ENCODE data around the gene DSCAM.

The DSCAM gene

DNA sequence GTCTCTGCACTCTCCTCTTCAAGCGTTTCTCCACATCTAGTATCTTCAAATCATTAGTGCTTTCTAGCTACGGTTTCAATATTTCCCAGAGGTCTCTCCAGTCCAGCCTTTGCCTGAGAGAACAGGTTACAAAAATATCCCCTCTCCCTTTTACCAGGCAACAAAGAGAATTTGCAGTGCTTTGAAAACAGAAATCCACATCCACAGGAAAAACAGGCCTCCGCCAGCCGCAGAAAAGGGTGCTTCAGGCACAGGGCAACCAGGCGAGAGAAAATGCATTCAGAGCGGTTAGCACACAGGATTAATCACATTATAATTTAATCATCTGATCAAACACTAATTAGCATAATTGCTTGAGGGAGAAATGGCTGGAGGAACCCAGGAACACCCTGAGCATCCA is 13.8 kb downstream of the DSCAM start:
- no peak for TF ChIP-seq SIN3A (IDR thresholded peaks at IDR 0.05; ENCODE audit: borderline replicate concordance, insufficient read depth, low read length)
- TF ChIP-seq POLR2AphosphoS5 (IDR thresholded peaks at IDR 0.05; ENCODE audit: low read depth, low read length) = no peak
- no peak for TF ChIP-seq FOXP2 (optimal IDR thresholded peaks at IDR 0.05; ENCODE audit: borderline replicate concordance, extremely low read depth, extremely low read length, insufficient read depth)
- TF ChIP-seq TAF1 (IDR thresholded peaks at IDR 0.05; ENCODE audit: borderline replicate concordance, insufficient read depth, low read length) = no peak
- TF ChIP-seq, protein P1, sequence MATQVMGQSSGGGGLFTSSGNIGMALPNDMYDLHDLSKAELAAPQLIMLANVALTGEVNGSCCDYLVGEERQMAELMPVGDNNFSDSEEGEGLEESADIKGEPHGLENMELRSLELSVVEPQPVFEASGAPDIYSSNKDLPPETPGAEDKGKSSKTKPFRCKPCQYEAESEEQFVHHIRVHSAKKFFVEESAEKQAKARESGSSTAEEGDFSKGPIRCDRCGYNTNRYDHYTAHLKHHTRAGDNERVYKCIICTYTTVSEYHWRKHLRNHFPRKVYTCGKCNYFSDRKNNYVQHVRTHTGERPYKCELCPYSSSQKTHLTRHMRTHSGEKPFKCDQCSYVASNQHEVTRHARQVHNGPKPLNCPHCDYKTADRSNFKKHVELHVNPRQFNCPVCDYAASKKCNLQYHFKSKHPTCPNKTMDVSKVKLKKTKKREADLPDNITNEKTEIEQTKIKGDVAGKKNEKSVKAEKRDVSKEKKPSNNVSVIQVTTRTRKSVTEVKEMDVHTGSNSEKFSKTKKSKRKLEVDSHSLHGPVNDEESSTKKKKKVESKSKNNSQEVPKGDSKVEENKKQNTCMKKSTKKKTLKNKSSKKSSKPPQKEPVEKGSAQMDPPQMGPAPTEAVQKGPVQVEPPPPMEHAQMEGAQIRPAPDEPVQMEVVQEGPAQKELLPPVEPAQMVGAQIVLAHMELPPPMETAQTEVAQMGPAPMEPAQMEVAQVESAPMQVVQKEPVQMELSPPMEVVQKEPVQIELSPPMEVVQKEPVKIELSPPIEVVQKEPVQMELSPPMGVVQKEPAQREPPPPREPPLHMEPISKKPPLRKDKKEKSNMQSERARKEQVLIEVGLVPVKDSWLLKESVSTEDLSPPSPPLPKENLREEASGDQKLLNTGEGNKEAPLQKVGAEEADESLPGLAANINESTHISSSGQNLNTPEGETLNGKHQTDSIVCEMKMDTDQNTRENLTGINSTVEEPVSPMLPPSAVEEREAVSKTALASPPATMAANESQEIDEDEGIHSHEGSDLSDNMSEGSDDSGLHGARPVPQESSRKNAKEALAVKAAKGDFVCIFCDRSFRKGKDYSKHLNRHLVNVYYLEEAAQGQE (IDR thresholded peaks at IDR 0.05; ENCODE audit: insufficient read depth in 1 of 2, low read depth in 2 of 2, low read length in 2 of 2) = no peak

DNA sequence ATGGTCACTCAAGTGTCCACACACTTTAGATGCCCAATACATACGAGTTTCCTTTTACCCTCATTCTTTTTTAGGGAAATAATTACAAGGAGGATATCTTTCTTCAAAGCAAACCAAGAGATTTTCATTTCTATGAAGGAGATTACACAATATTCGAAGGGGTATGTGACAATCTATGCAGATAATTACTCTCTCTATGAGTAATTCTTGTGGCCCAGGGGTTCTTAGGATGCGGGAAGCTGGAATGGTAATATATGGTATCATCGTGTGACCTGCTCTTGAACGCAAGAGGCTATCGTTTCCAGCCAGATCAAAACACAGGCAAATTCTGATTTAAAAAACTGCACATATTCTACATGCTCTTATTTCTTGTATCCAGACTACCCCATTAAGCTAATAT is 14.6 kb downstream of the DSCAM start:
- TF ChIP-seq, protein P1 (IDR thresholded peaks at IDR 0.05; ENCODE audit: insufficient read depth in 1 of 2, low read depth in 2 of 2, low read length in 2 of 2) = no peak
- TF ChIP-seq SIN3A (IDR thresholded peaks at IDR 0.05; ENCODE audit: borderline replicate concordance, insufficient read depth, low read length) (no peak), FOXP2 (optimal IDR thresholded peaks at IDR 0.05; ENCODE audit: borderline replicate concordance, extremely low read depth, extremely low read length, insufficient read depth) (no peak), TAF1 (IDR thresholded peaks at IDR 0.05; ENCODE audit: borderline replicate concordance, insufficient read depth, low read length) (no peak), POLR2AphosphoS5 (IDR thresholded peaks at IDR 0.05; ENCODE audit: low read depth, low read length) (no peak)

DNA sequence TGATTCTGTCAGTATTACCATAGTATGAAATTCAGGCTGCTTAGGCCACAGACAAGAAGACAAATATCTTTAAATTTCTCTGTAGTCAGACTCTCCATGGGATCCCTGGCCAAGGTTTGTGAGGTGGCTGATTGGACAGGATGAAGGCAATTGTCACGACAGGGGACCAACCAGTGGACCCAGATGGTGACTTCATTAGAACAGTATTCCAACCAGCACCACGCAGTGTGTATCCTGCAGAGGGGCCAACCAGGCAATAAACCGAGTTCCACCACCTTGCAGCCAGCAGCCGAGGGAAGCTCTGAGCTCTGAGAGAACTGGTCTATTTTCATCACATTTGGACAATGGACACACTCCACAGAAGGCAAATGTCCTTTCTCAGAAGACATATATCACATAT is 16.1 kb downstream of the DSCAM start:
- TF ChIP-seq FOXP2 (optimal IDR thresholded peaks at IDR 0.05; ENCODE audit: borderline replicate concordance, extremely low read depth, extremely low read length, insufficient read depth) (no peak), POLR2AphosphoS5 (IDR thresholded peaks at IDR 0.05; ENCODE audit: low read depth, low read length) (no peak), TAF1 (IDR thresholded peaks at IDR 0.05; ENCODE audit: borderline replicate concordance, insufficient read depth, low read length) (no peak)
- TF ChIP-seq, protein P1 (IDR thresholded peaks at IDR 0.05; ENCODE audit: insufficient read depth in 1 of 2, low read depth in 2 of 2, low read length in 2 of 2) = no peak

DNA sequence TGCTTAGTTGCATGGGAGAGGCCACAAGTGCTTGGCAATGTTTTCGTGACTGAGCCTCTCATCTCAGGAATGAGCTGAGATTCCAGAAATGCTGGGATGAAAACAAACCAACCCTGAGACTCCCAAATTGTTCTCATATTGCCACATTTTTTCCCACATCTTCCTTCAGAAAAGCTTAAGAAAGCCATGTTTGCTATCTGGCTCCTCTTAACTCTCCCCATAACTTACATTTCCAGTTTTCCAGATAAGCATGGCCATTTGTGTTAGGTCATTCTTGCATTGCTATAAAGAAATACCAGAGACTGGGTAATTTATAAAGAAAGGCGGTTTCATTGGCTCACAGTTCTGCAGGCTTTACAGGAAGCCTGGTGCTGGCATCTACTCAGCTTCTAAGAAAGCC is 17.2 kb downstream of the DSCAM start:
- no peak for TF ChIP-seq POLR2AphosphoS5 (IDR thresholded peaks at IDR 0.05; ENCODE audit: low read depth, low read length)

DNA sequence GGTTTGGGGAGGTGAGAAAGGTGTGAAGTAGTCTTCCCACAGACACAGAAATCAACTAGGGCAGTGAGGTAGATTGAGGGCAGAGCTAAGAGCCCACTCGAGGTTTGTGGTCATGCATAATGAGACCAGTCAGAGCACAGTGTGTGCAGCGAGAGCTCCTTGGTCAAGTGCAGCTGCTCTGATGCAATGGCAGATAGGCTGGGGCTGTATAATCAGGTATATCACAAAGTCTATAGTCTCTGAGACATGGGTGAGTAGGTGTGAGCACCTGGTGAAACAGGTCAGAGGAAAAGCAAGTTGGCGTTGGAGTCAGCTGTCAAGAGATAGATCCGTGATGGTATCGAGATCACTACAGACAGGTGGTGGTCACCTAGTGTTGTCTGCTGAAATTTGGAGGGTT is 17.6 kb downstream of the DSCAM start:
- TF ChIP-seq, protein P1 (IDR thresholded peaks at IDR 0.05; ENCODE audit: insufficient read depth in 1 of 2, low read depth in 2 of 2, low read length in 2 of 2) = no peak
- TF ChIP-seq POLR2AphosphoS5 (IDR thresholded peaks at IDR 0.05; ENCODE audit: low read depth, low read length) (no peak), FOXP2 (optimal IDR thresholded peaks at IDR 0.05; ENCODE audit: borderline replicate concordance, extremely low read depth, extremely low read length, insufficient read depth) (no peak), TAF1 (IDR thresholded peaks at IDR 0.05; ENCODE audit: borderline replicate concordance, insufficient read depth, low read length) (no peak), SIN3A (IDR thresholded peaks at IDR 0.05; ENCODE audit: borderline replicate concordance, insufficient read depth, low read length) (no peak)

Measured in PFSK-1 (cell line).